Retina (tissue), 1 donor: ENCODE results near the gene GREB1.

Experiments used
- DNase-seq: peaks from one replicate; pipeline ENCODE4 v3.0.0-alpha.2; 2016

Gene GREB1

GRCh38 chr2:11612553-11613215 is 78.8 kb downstream of the GREB1 start:
- no peak for DNase-seq

- no peak for DNase-seq
These were observed 79.5 kb downstream of the GREB1 start for GRCh38 chr2:11613297-11613696.

- DNase-seq, result no peak
These were observed 81.4 kb downstream of the GREB1 start for GRCh38 chr2:11615209-11615608.

GRCh38 chr2:11616097-11616687 is 82.3 kb downstream of the GREB1 start:
- no peak for DNase-seq

GRCh38 chr2:11616851-11617415 is 83.1 kb downstream of the GREB1 start:
- DNase-seq, result no peak

- no peak for DNase-seq
These were observed 83.7 kb downstream of the GREB1 start for GRCh38 chr2:11617527-11617926.

GRCh38 chr2:11617984-11618707 is 84.3 kb downstream of the GREB1 start:
- no peak for DNase-seq

GRCh38 chr2:11618708-11619062 is 84.8 kb downstream of the GREB1 start:
- no peak for DNase-seq

GRCh38 chr2:11621410-11621809 is 87.6 kb downstream of the GREB1 start:
- DNase-seq, result peak; percentile 40

- no peak for DNase-seq
These were observed 88.8 kb downstream of the GREB1 start for GRCh38 chr2:11622611-11623010.

- no peak for DNase-seq
These were observed 91.0 kb downstream of the GREB1 start for GRCh38 chr2:11624893-11625292.

- DNase-seq, result no peak
These were observed 91.8 kb downstream of the GREB1 start for GRCh38 chr2:11625671-11626070.

- DNase-seq, result no peak
These were observed 94.8 kb downstream of the GREB1 start for GRCh38 chr2:11628675-11629074.

GRCh38 chr2:11629215-11629614 is 95.4 kb downstream of the GREB1 start:
- DNase-seq, result no peak

GRCh38 chr2:11629851-11630250 is 96.0 kb downstream of the GREB1 start:
- no peak for DNase-seq

- no peak for DNase-seq
These were observed 97.0 kb downstream of the GREB1 start for GRCh38 chr2:11630855-11631254.

GRCh38 chr2:11631462-11631861 is 97.6 kb downstream of the GREB1 start:
- DNase-seq, result no peak

- DNase-seq, result no peak
These were observed 100.2 kb downstream of the GREB1 start for GRCh38 chr2:11633923-11634478.

- no peak for DNase-seq
These were observed 100.7 kb downstream of the GREB1 start for GRCh38 chr2:11634584-11634983.

GRCh38 chr2:11635141-11635540 is 101.3 kb downstream of the GREB1 start:
- DNase-seq, result no peak

GRCh38 chr2:11636593-11637295 is 102.9 kb downstream of the GREB1 start:
- no peak for DNase-seq

GRCh38 chr2:11637546-11637945 is 103.7 kb downstream of the GREB1 start:
- DNase-seq, result no peak

GRCh38 chr2:11639503-11639902 is 105.7 kb downstream of the GREB1 start:
- no peak for DNase-seq
